ENCODE results near the gene RSU1. TPM values are rescaled to one million over a fixed set of nuclear protein-coding genes. Genes with fewer than 3 reads are reported as not detected.

Gene RSU1
- polyA plus RNA-seq, 1 donor (not counting 4 experiments of a cell fraction or from before 2014, with no cell fraction given) = 125 TPM

- Histone ChIP-seq H3K9me3 (ENCODE audit: control insufficient read depth, low read depth, low read length) (no peaks in the 10 kb centered on the region), H3K27ac (ENCODE audit: control insufficient read depth, insufficient read depth, low read length) (no peak overlapping the region), H3K4me2 (ENCODE audit: control insufficient read depth, extremely low read depth, insufficient read depth, low read depth, low read length) (no peak overlapping the region), H3K4me1 (ENCODE audit: control insufficient read depth, extremely low read depth, insufficient read depth, low read length) (peaks cover 23% of the 10 kb centered on the region), H3K36me3 (ENCODE audit: control insufficient read depth in 2 of 2, extremely low read depth in 1 of 2, insufficient read depth in 2 of 2, low read length in 2 of 2) (no peaks in the 10 kb centered on the region), H3K27me3 (ENCODE audit: control insufficient read depth, extremely low read depth, insufficient read depth, low read length) (no peaks in the 10 kb centered on the region), H3K9me1 (ENCODE audit: control insufficient read depth, extremely low read depth, insufficient read depth, low read length) (no peaks in the 10 kb centered on the region), H3K79me2 (ENCODE audit: control insufficient read depth, insufficient read depth, low read length) (no peaks in the 10 kb centered on the region), H4K20me1 (ENCODE audit: control insufficient read depth, extremely low read depth, insufficient read depth, low read length) (no peaks in the 10 kb centered on the region), H2AFZ (ENCODE audit: control insufficient read depth, low read length) (no peak overlapping the region), H3K9ac (ENCODE audit: control insufficient read depth, extremely low read depth, insufficient read depth, low read length) (no peak overlapping the region), H3K4me3 (ENCODE audit: control insufficient read depth in 2 of 3, extremely low read depth in 1 of 3, insufficient read depth in 2 of 3, low read depth in 1 of 3, low read length in 3 of 3) (no peak overlapping the region)
- FAIRE-seq = no peak
- TF ChIP-seq EZH2 (IDR thresholded peaks at IDR 0.05; ENCODE audit: low read length) = no peak
- no peak for DNase-seq (ENCODE audit: low read depth, low spot score)
- dilution Hi-C loops (cut with MboI; ENCODE audit: extremely low pct_ligation_motif_present, low sequenced_read_pairs) = loop anchor here (10.0 kb wide), 1 partner anchor 292 kb away; no protein-coding TSS in a partner anchor
These were observed 35.4 kb upstream of the RSU1 start for GRCh38 chr10:16852624-16853023.

DNA sequence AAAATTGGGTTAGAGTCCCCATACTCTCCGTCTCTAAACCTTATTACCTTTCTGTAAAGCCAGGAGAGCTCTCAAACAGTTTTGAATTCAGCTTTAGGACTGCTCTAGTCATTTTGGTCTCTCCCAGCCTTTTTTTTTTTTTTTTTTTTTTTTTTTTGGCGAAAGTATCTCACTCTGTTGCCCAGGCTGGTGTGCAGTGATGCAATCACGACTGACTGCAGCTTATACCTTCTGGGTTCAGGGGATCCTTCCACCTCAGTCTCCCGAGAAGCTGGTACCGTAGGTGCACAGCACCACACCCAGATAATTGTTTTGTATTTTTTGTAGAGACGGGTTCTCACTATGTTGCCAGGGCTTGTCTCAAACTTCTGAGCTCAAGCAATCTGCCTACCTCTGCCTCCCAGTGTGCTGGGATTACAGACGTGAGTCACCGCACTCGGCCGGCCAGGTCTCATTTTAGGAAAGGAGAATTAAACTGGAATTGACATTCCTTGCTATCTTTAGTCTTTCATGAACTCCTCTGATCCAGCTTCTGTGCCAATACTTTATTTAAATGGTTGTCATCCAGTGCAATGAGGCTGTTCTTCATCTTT, 31.4 kb upstream of the RSU1 start:
- H3K4me2 ChIP-seq (ENCODE audit: control insufficient read depth, extremely low read depth, insufficient read depth, low read depth, low read length) = peak overlapping the region; percentile 42
- dilution Hi-C loops (cut with MboI; ENCODE audit: extremely low pct_ligation_motif_present, low sequenced_read_pairs) = no loop called here
- FAIRE-seq = peak; percentile 95

More for the DNA sequence above, 31.4 kb upstream of the RSU1 start:
- H3K9me3 ChIP-seq (ENCODE audit: control insufficient read depth, low read depth, low read length) = no peaks in the 10 kb centered on the region
- H3K79me2 ChIP-seq (ENCODE audit: control insufficient read depth, insufficient read depth, low read length) = no peaks in the 10 kb centered on the region
- H3K9me1 ChIP-seq (ENCODE audit: control insufficient read depth, extremely low read depth, insufficient read depth, low read length) = no peaks in the 10 kb centered on the region
- H3K36me3 ChIP-seq (ENCODE audit: control insufficient read depth in 2 of 2, extremely low read depth in 1 of 2, insufficient read depth in 2 of 2, low read length in 2 of 2) = no peaks in the 10 kb centered on the region
- peaks cover 9% of the 10 kb centered on the region for H3K4me1 ChIP-seq (ENCODE audit: control insufficient read depth, extremely low read depth, insufficient read depth, low read length)
- no peaks in the 10 kb centered on the region for H4K20me1 ChIP-seq (ENCODE audit: control insufficient read depth, extremely low read depth, insufficient read depth, low read length)
- H3K27me3 ChIP-seq (ENCODE audit: control insufficient read depth, extremely low read depth, insufficient read depth, low read length) = no peaks in the 10 kb centered on the region
- no peak overlapping the region for H3K9ac ChIP-seq (ENCODE audit: control insufficient read depth, extremely low read depth, insufficient read depth, low read length)
- DNase-seq (ENCODE audit: low read depth, low spot score) = no peak
- H3K27ac ChIP-seq (ENCODE audit: control insufficient read depth, insufficient read depth, low read length) = peak overlapping the region; percentile 1
- no peak overlapping the region for H3K4me3 ChIP-seq (ENCODE audit: control insufficient read depth in 2 of 3, extremely low read depth in 1 of 3, insufficient read depth in 2 of 3, low read depth in 1 of 3, low read length in 3 of 3)
- TF ChIP-seq EZH2 (IDR thresholded peaks at IDR 0.05; ENCODE audit: low read length) = no peak
- TF ChIP-seq, protein P1, sequence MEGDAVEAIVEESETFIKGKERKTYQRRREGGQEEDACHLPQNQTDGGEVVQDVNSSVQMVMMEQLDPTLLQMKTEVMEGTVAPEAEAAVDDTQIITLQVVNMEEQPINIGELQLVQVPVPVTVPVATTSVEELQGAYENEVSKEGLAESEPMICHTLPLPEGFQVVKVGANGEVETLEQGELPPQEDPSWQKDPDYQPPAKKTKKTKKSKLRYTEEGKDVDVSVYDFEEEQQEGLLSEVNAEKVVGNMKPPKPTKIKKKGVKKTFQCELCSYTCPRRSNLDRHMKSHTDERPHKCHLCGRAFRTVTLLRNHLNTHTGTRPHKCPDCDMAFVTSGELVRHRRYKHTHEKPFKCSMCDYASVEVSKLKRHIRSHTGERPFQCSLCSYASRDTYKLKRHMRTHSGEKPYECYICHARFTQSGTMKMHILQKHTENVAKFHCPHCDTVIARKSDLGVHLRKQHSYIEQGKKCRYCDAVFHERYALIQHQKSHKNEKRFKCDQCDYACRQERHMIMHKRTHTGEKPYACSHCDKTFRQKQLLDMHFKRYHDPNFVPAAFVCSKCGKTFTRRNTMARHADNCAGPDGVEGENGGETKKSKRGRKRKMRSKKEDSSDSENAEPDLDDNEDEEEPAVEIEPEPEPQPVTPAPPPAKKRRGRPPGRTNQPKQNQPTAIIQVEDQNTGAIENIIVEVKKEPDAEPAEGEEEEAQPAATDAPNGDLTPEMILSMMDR (optimal IDR thresholded peaks at IDR 0.05 in 1 of 3, IDR thresholded peaks at IDR 0.05 in 1 of 3, conservative IDR thresholded peaks at IDR 0.05 in 1 of 3; ENCODE audit: extremely low read depth in 1 of 3, insufficient read depth in 2 of 3, low read length in 3 of 3) = no peak
- H2AFZ ChIP-seq (ENCODE audit: control insufficient read depth, low read length) = peak overlapping the region; percentile 38
